Esophagus muscularis mucosa (tissue), 4 donors: ENCODE data around the gene TPM4.

Experiments used
- CTCF ChIP-seq, 3 experiments: fragments of 200-600 bp in 2 of 3; fragments of 450-650 bp in 1 of 3; sonication (generic) in 2 of 3; IDR thresholded peaks; one replicate each; pipeline ENCODE4 v1.5.1; 2017 to 2019; ENCODE audit warnings: antibody characterized with exemption in 3 of 3, mild to moderate bottlenecking in 2 of 3, moderate library complexity in 1 of 3
- EP300 ChIP-seq: sonication (generic); formaldehyde crosslinking; IDR thresholded peaks from one replicate; pipeline ENCODE4 v1.6.1; 2017; ENCODE audit warnings: antibody characterized with exemption
- POLR2A ChIP-seq: fragments of 450-650 bp; IDR thresholded peaks from one replicate; pipeline ENCODE4 v1.6.1; 2017; ENCODE audit warnings: antibody characterized with exemption, moderate library complexity, mild to moderate bottlenecking, low read depth

- TF ChIP-seq EP300 (no peak), CTCF (IDR thresholded peaks at IDR 0.05) (no peak), POLR2A (no peak)
These were observed 2.3 kb upstream of the TPM4 start for GRCh38 chr19:16073988-16074387.
